HEK293T (cell line): ENCODE data around the gene SSUH2.

Source experiments
- ARNT ChIP-seq: fragments of 450-650 bp; IDR thresholded peaks from 2 replicates; pipeline ENCODE4 v1.6.1; 2017; ENCODE audit warnings: mild to moderate bottlenecking
- BHLHE40 ChIP-seq: fragments of 450-650 bp; IDR thresholded peaks from 2 replicates; pipeline ENCODE4 v1.6.1; 2016; ENCODE audit warnings: mild to moderate bottlenecking, moderate library complexity, borderline replicate concordance
- ELF4 ChIP-seq: fragments of 450-650 bp; IDR thresholded peaks from 2 replicates; pipeline ENCODE4 v1.6.1; 2017; ENCODE audit warnings: antibody characterized with exemption
- FOXA1 ChIP-seq: fragments of 450-650 bp; IDR thresholded peaks from 2 replicates; pipeline ENCODE4 v1.6.1; 2016; ENCODE audit warnings: mild to moderate bottlenecking
- FOXK2 ChIP-seq: fragments of 450-650 bp; IDR thresholded peaks from 2 replicates; pipeline ENCODE4 v1.6.1; 2016; ENCODE audit warnings: mild to moderate bottlenecking
- FOXM1 ChIP-seq: fragments of 450-650 bp; IDR thresholded peaks from 2 replicates; pipeline ENCODE4 v1.6.1; 2017; ENCODE audit warnings: mild to moderate bottlenecking, borderline replicate concordance
- HDGF ChIP-seq: fragments of 450-650 bp; IDR thresholded peaks from 2 replicates; pipeline ENCODE4 v1.6.1; 2017; ENCODE audit warnings: antibody characterized with exemption, borderline replicate concordance
- L3MBTL2 ChIP-seq: fragments of 450-650 bp; conservative IDR thresholded peaks from 2 replicates; pipeline ENCODE4 v1.6.1; 2016; ENCODE audit warnings: mild to moderate bottlenecking
- LEF1 ChIP-seq: fragments of 450-650 bp; IDR thresholded peaks from 2 replicates; pipeline ENCODE4 v1.6.1; 2017; ENCODE audit warnings: mild to moderate bottlenecking, borderline replicate concordance
- NFRKB ChIP-seq: fragments of 450-650 bp; IDR thresholded peaks from 2 replicates; pipeline ENCODE4 v1.6.1; 2016; ENCODE audit warnings: mild to moderate bottlenecking, moderate library complexity
- SP1 ChIP-seq: fragments of 450-650 bp; IDR thresholded peaks from 2 replicates; pipeline ENCODE4 v1.6.1; 2017
- SUZ12 ChIP-seq: fragments of 450-650 bp; IDR thresholded peaks from 2 replicates; pipeline ENCODE4 v1.6.1; 2016; ENCODE audit warnings: mild to moderate bottlenecking
- TARDBP ChIP-seq: fragments of 450-650 bp; IDR thresholded peaks from 2 replicates; pipeline ENCODE4 v1.6.1; 2016
- ZNF384 ChIP-seq: fragments of 450-650 bp; IDR thresholded peaks from 2 replicates; pipeline ENCODE4 v1.6.1; 2016

DNA sequence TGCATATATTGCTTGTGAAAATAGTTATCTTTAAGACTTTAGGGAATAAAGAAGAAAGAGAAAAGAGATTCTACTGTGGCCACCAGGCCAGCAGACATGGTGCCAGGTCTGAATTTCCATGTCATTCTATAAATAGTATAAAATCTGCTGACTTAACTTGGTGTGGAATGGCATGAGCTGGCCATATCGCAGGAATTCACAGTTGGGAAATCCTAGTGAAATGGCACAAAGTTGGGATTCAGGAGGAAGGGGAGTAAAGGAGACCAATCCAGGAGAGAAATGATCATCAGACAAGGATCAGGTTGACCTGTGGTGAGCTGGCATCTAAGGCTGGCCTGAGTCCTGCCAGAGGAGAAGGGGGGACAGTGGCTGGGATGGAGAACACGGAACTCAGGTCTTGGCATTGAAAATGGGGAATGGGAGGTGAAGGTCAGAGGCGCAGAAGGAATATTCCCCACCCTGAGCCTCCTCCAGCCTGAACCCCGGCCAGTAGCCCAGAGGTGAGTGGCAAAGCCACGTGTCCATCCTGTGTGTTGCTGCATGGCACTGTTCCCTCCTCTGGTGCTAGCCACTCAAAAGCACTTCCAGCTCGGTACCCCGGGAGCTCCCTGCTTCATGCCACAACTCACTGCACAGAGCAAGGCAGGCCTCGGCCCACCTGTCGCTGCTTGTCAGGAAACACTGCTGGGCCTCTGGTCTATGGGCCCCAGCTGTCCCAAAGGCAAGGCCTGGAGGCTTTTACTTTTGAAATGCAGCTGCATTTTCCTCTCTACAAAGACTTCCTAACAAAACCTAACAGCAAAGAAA is 51.4 kb downstream of the SSUH2 start:
- TF ChIP-seq SP1, result no peak
- no peak for TF ChIP-seq NFRKB
- no peak for TF ChIP-seq ELF4
- TF ChIP-seq TARDBP, result no peak
- TF ChIP-seq FOXM1, result no peak
- TF ChIP-seq ZNF384, result no peak
- TF ChIP-seq FOXA1, result no peak
- TF ChIP-seq BHLHE40, result no peak
- TF ChIP-seq L3MBTL2, result no peak
- TF ChIP-seq LEF1, result no peak
- TF ChIP-seq HDGF, result no peak
- TF ChIP-seq FOXK2, result no peak
- TF ChIP-seq SUZ12, result no peak
- no peak for TF ChIP-seq ARNT
